IMR-90 (cell line): Measurements from ENCODE around the gene MKNK2.

Experiments used
- CEBPB ChIP-seq: IDR thresholded peaks from 2 replicates; pipeline ENCODE4 v1.6.1; 2012; ENCODE audit warnings: low read depth, low read length, improper control_type of control experiment
- FOS ChIP-seq: fragments of 150-350 bp; IDR thresholded peaks from 2 replicates; pipeline ENCODE4 v1.6.1; 2016; ENCODE audit warnings: low read depth, low read length
- MAFK ChIP-seq: IDR thresholded peaks from 2 replicates; pipeline ENCODE4 v1.6.1; 2012; ENCODE audit warnings: low read depth, low read length, improper control_type of control experiment
- MXI1 ChIP-seq: IDR thresholded peaks from 2 replicates; pipeline ENCODE4 v1.6.1; 2012; ENCODE audit warnings: low read depth, mild to moderate bottlenecking, low read length, moderate library complexity, borderline replicate concordance
- POLR2A ChIP-seq: IDR thresholded peaks from 2 replicates; pipeline ENCODE4 v1.6.1; 2012; ENCODE audit warnings: mild to moderate bottlenecking, low read depth, low read length
- RAD21 ChIP-seq: IDR thresholded peaks from 2 replicates; pipeline ENCODE4 v1.6.1; 2012; ENCODE audit warnings: low read length, improper control_type of control experiment
- RCOR1 ChIP-seq: IDR thresholded peaks from 2 replicates; pipeline ENCODE4 v1.6.1; 2012; ENCODE audit warnings: mild to moderate bottlenecking, low read length, improper control_type of control experiment; ENCODE audit not compliant: insufficient replicate concordance
- TF ChIP-seq, protein P1 (sequence below): conservative IDR thresholded peaks from 2 replicates; pipeline ENCODE4 v1.5.1; 2012; ENCODE audit warnings: mild to moderate bottlenecking, low read depth, low read length, improper control_type of control experiment
- TF ChIP-seq, protein P2 (sequence below): fragments of 150-350 bp; IDR thresholded peaks from 2 replicates; pipeline ENCODE4 v1.6.1; 2017; ENCODE audit warnings: mild to moderate bottlenecking, antibody characterized with exemption, low read length, low read depth

DNA sequence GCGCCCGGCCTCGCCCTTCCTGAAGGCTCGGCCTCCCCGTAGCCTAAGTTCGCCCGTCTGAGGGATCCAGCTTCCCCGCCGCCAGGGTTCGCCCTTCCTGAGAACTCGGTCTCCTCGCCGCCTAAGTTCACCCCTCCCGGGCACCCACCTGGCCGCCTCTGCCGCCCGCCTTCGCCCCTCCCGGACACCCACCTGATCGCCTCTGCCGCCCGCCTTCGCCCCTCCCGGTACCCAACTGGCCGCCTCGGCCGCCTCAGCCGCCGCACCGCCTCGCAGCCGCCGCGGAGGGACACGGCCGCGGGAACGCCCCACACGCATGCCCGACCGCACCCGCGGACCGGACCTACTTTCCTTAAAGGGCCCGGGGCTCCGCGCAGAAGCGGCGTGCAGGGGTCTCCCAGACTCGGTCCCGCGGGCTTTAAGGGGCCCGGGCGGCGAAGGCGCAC, 45.0 kb upstream of the MKNK2 start, which contains the start of gene MOB3A:
- TF ChIP-seq RAD21 (no peak), POLR2A (peak; percentile 66), MXI1 (peak; percentile 80), FOS (no peak), MAFK (no peak), CEBPB (no peak), RCOR1 (no peak)
- TF ChIP-seq, protein P1, sequence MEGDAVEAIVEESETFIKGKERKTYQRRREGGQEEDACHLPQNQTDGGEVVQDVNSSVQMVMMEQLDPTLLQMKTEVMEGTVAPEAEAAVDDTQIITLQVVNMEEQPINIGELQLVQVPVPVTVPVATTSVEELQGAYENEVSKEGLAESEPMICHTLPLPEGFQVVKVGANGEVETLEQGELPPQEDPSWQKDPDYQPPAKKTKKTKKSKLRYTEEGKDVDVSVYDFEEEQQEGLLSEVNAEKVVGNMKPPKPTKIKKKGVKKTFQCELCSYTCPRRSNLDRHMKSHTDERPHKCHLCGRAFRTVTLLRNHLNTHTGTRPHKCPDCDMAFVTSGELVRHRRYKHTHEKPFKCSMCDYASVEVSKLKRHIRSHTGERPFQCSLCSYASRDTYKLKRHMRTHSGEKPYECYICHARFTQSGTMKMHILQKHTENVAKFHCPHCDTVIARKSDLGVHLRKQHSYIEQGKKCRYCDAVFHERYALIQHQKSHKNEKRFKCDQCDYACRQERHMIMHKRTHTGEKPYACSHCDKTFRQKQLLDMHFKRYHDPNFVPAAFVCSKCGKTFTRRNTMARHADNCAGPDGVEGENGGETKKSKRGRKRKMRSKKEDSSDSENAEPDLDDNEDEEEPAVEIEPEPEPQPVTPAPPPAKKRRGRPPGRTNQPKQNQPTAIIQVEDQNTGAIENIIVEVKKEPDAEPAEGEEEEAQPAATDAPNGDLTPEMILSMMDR: peak; percentile 43
- TF ChIP-seq, protein P2, sequence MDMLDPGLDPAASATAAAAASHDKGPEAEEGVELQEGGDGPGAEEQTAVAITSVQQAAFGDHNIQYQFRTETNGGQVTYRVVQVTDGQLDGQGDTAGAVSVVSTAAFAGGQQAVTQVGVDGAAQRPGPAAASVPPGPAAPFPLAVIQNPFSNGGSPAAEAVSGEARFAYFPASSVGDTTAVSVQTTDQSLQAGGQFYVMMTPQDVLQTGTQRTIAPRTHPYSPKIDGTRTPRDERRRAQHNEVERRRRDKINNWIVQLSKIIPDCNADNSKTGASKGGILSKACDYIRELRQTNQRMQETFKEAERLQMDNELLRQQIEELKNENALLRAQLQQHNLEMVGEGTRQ: no peak
